Activated CD4-positive, alpha-beta T cell treated with anti-CD3 and anti-CD28 coated beads, Interleukin-2, amount 10 ng/mL, durations not matched to agents 24 days and 14 days (primary cell): Measurements from ENCODE around the gene NR1I2. TPM values are rescaled to one million over a fixed set of nuclear protein-coding genes. Genes with fewer than 3 reads are reported as not detected.

Source experiments
- DNase-seq: peaks from one replicate; pipeline ENCODE4 v3.0.0; 2022
- H3K27ac Mint-ChIP-seq: one replicate; pipeline ENCODE4 v1.8.0; 2022; ENCODE audit warnings: mild to moderate bottlenecking, mixed read lengths
- H3K27me3 Mint-ChIP-seq: one replicate; pipeline ENCODE4 v1.8.0; 2022; ENCODE audit warnings: mixed read lengths
- H3K36me3 Mint-ChIP-seq: one replicate; pipeline ENCODE4 v1.8.0; 2022; ENCODE audit warnings: low read depth, mild to moderate bottlenecking, mixed read lengths
- H3K4me1 Mint-ChIP-seq: one replicate; pipeline ENCODE4 v1.8.0; 2021; ENCODE audit warnings: mixed read lengths
- H3K4me3 Mint-ChIP-seq: one replicate; pipeline ENCODE4 v1.8.0; 2022; ENCODE audit warnings: mild to moderate bottlenecking, moderate library complexity, mixed read lengths
- H3K9me3 Mint-ChIP-seq: one replicate; pipeline ENCODE4 v1.8.0; 2021; ENCODE audit warnings: mixed read lengths
- intact Hi-C: fragments of 100-400 bp; cut with micrococcal nuclease; formaldehyde crosslinking; loops from one replicate; pipeline ENCODE4 v1.15.1; 2023
- total RNA-seq: library from RNA; stranded (reverse); gene quantifications from 2 replicates; pipeline ENCODE4 v1.2.3, GENCODE V29; 2022

Gene NR1I2
- total RNA-seq, 1 donor from 2014 or later, result 0.16 TPM

DNA sequence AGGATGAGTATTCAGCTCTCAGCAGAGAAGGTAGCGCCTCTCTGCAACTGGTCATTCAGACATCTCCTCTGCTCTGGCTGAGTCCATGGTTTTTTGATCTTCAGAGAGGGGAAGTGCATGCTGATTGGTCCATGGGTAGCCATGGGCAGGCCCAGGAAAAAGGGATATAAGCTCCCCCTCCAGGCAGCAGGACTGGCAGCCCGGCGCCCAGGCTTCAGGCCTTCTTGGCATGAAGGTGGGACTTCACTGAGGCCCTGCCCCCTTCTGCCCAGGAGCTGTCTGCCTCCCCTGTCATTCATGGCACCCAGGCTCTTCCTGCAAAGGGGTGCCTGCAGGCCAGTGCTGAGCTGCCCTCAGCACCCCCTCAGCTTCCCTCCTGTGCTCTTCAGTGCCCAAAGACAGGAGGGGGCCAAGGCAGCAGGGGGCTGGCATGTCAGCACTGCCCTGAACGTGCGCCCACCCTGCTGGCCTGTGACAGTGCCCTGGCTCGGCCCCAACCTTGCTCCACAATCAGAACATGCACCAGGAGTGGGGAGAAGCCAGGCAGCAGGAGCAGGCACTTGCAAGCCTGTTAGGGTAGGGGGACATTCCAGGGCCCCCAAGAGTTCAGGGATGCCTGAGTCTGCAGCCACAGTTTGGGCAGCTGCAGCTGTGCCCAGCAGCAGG, 13.8 kb upstream of the NR1I2 start:
- no peak for DNase-seq
- H3K36me3 Mint-ChIP-seq, result no peaks in the 10 kb centered on the region
- intact Hi-C loops, result no loop called here
- H3K27ac Mint-ChIP-seq, result no peak overlapping the region
- H3K9me3 Mint-ChIP-seq, result no peaks in the 10 kb centered on the region
- peaks cover 27% of the 10 kb centered on the region for H3K27me3 Mint-ChIP-seq
- no peak overlapping the region for H3K4me3 Mint-ChIP-seq
- H3K4me1 Mint-ChIP-seq, result no peaks in the 10 kb centered on the region

DNA sequence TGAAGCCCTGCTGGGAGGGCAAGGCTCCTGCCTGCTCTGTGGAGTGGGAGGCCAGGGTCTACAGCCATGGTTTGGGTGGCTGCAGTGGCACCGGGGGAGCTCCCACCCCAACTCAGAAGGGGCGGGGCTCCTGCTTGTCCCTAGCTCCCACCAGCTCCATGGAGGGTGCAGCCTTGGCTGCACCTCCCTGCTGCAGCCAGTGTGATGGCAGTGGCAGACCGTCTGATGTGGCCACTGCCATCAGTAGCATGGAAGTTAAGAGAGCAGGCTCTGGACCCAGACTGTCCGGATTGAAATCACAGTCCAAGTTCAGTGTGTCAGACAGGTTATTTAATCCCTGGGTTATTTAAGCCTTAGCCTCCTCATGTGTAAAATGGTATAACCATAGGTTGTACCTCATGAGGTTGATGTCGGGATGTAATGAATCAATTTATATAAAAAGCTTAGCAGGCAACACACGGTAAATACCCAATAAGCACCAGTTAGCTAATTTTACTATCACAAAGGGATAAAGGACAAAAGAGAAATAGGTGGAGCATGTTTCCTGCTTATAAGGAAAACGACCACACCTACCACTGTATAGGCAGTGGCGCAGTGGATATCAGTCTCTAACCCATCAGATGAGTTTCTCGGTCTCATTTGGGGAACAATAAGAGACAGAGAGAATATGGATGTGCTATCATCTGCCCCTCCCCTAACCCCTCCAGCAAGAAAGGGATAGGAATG, 13.1 kb upstream of the NR1I2 start:
- H3K4me3 Mint-ChIP-seq, result no peak overlapping the region
- H3K4me1 Mint-ChIP-seq, result no peaks in the 10 kb centered on the region
- no peak for DNase-seq
- intact Hi-C loops, result no loop called here
- H3K9me3 Mint-ChIP-seq, result no peaks in the 10 kb centered on the region
- H3K27ac Mint-ChIP-seq, result no peak overlapping the region
- H3K27me3 Mint-ChIP-seq, result peaks cover 28% of the 10 kb centered on the region
- no peaks in the 10 kb centered on the region for H3K36me3 Mint-ChIP-seq

DNA sequence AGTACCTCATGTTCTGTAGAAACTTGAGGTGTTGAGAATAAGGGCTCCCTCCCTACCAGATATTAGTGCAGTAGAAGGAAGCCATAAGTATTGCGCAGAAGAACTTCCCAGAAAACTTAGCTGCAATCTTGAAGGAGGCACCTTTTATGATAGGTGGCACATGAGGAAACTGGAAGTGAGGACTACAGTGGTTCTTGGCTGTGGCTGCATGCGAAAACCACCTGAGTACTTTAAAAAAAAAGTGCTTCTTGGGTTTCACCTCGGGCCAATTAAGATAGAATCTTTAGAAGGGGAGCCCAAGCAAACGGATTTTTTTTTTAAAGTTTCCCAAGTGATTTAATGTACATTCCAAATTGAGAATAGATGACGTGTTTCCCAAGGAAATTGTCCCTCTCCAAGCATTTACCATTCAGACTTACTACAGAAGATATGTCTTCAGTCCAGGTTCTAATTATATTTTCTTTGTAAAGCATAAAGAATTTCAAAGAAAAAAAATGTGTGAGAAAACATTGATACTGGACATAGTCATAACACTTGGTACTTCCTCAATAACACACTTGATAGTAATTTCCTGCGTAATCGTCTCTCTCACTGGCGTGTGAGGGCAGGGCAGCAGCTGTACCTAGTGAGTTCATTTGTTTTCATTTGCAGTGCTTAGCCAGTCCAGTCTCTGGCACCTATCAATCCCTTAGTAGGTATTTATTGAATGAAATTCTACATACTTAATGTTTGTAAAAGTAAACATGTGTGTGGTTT, 12.3 kb upstream of the NR1I2 start:
- Mint-ChIP-seq H3K27me3 (peaks cover 28% of the 10 kb centered on the region), H3K9me3 (no peaks in the 10 kb centered on the region), H3K4me3 (no peak overlapping the region), H3K27ac (no peak overlapping the region), H3K4me1 (no peaks in the 10 kb centered on the region), H3K36me3 (no peaks in the 10 kb centered on the region)
- intact Hi-C loops, result no loop called here
- no peak for DNase-seq

DNA sequence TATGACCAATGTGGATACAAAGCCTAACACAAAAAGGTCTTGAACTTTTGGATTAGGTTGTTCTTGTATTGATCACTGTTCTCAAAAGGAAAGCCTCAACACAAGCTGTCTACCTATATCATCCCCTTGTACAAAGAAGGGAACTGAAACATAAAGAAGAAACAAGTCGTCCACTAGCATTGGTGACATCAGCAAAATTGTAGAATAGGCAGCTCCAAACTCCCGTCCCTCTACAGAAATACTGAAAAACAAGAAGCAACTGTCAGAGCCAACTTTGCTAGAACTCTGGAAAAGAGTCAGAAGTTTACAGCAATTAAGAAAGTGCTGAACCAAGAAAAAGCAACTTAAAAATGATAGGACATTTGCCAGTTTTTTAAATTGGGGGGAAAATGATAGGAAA, 7.5 kb upstream of the NR1I2 start:
- intact Hi-C loops, result no loop called here
- Mint-ChIP-seq H3K9me3 (peaks cover 6% of the 10 kb centered on the region), H3K4me3 (no peak overlapping the region), H3K4me1 (no peaks in the 10 kb centered on the region), H3K36me3 (no peaks in the 10 kb centered on the region), H3K27ac (no peak overlapping the region), H3K27me3 (peaks cover 21% of the 10 kb centered on the region)
- no peak for DNase-seq

DNA sequence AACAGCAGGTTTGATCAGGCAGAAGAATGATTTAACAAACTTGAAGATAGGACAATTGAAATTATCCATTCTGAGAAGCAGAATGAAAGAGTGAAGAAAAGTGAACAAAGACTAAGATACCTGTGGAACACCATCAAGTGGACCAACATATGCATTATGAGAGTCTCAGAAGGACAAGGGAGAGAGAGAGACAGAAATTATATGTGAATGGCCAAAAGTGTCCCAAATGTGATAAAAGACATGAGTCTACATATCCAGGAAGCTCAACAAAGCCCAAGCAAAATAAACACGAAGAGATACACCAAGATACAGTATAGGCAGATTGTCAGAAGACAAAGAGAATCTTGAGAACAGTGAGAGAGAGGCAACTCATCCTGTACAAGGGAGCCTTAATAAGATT, 5.6 kb upstream of the NR1I2 start:
- intact Hi-C loops, result no loop called here
- H3K9me3 Mint-ChIP-seq, result peaks cover 6% of the 10 kb centered on the region

DNA sequence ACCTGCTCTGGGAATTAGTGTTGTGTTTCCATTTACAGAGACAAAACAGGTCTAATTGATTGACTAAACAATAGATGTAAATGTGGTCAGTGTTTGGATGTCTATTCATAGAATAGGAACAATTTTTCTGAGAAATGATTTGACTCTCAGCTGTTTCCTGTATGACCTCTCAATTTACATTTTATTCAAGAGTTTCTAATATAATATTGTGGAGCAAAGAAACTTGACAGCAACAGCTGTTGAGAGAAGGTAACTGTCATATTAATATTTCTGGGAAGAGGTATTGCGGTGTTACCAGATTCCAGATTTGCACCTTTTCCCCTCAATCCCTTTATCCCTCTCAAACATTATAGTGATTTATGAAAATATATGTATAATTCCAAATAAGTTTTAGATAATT, 3.7 kb upstream of the NR1I2 start:
- peaks cover 7% of the 10 kb centered on the region for H3K27me3 Mint-ChIP-seq
- intact Hi-C loops, result no loop called here
- H3K9me3 Mint-ChIP-seq, result peaks cover 6% of the 10 kb centered on the region
- H3K36me3 Mint-ChIP-seq, result no peaks in the 10 kb centered on the region
- no peak for DNase-seq
- peaks cover 3% of the 10 kb centered on the region for H3K4me1 Mint-ChIP-seq
- H3K27ac Mint-ChIP-seq, result no peak overlapping the region
- no peak overlapping the region for H3K4me3 Mint-ChIP-seq

More for the DNA sequence above, 5.6 kb upstream of the NR1I2 start:
- DNase-seq, result no peak
- Mint-ChIP-seq H3K4me3 (no peak overlapping the region), H3K27me3 (peaks cover 18% of the 10 kb centered on the region), H3K27ac (no peak overlapping the region), H3K36me3 (no peaks in the 10 kb centered on the region), H3K4me1 (peaks cover 3% of the 10 kb centered on the region)

DNA sequence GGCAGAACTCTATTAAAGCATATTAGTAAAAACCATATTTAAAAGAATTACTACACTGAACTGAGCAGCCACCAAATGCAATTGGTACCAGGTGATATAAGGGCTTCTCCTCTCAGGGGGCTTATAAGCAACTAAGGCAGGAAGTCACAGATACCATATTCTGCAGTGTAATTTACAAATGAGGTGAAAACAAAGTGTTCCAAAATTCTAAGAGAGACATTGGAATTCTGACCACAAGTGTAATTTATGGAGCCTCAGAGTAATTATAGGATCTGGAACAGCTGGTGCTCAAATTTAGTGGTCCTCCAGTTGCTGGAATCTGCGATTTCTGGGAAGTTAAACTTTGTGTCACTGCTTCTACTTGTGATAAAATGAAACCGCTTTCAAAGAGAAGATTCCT, 3.1 kb upstream of the NR1I2 start:
- intact Hi-C loops, result no loop called here
- DNase-seq, result no peak
- no peak overlapping the region for H3K4me3 Mint-ChIP-seq
- H3K36me3 Mint-ChIP-seq, result no peaks in the 10 kb centered on the region
- H3K27me3 Mint-ChIP-seq, result peaks cover 4% of the 10 kb centered on the region
- H3K4me1 Mint-ChIP-seq, result peaks cover 3% of the 10 kb centered on the region
- no peak overlapping the region for H3K27ac Mint-ChIP-seq
- H3K9me3 Mint-ChIP-seq, result peaks cover 6% of the 10 kb centered on the region

DNA sequence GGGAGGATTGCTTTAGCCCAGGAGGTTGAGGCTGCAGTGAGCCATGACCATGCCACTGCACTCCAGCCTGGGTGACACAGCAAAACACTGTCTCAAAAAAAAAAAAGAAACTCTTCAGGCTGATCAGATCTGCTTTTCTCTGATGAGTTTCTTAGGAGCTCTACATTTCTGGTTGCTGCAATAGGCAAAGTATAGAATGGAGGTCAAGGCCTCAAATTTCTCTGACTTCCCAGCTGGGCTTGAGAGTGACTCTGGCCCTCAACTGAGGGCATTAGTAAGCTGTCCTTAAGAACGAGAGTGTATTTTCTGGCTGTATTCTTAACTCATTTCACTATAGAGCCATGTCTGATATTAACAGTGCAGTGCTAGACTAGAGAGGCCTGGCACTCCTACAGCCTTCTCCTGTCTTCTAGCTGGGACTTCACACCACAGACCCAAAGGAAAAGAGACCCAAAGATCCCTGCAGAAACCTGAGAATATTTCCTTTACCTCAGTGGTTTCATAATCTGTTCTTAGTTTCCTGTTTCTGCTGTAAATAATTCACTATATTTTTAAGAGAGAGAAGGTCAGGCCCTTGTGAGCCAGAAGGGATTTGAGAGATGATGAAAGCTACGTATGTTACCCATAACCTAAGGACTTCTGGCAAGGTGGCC, 2.0 kb upstream of the NR1I2 start:
- H3K27ac Mint-ChIP-seq, result no peak overlapping the region
- H3K36me3 Mint-ChIP-seq, result no peaks in the 10 kb centered on the region
- H3K4me3 Mint-ChIP-seq, result no peak overlapping the region
- peaks cover 6% of the 10 kb centered on the region for H3K9me3 Mint-ChIP-seq
- H3K27me3 Mint-ChIP-seq, result peaks cover 3% of the 10 kb centered on the region
- intact Hi-C loops, result no loop called here
- peaks cover 3% of the 10 kb centered on the region for H3K4me1 Mint-ChIP-seq
- no peak for DNase-seq

DNA sequence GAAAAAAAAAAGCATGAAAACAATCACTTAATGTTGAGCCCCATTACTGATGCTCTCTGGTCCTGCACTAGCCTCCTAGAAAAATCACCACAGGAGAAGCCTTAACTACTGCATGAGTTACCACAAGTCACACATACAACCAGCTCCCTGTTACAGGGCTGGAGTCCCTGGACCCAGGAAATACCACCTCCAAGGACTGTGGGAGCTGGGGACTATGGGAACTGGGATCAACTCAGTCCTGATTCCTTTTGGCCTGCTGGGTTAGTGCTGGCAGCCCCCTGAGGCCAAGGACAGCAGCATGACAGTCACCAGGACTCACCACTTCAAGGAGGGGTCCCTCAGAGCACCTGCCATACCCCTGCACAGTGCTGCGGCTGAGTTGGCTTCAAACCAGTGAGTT, 559 bp downstream of the NR1I2 start:
- H3K27ac Mint-ChIP-seq, result no peak overlapping the region
- intact Hi-C loops, result no loop called here
- no peak overlapping the region for H3K4me3 Mint-ChIP-seq
- no peak for DNase-seq
- H3K4me1 Mint-ChIP-seq, result peaks cover 3% of the 10 kb centered on the region
- no peaks in the 10 kb centered on the region for H3K9me3 Mint-ChIP-seq
- H3K27me3 Mint-ChIP-seq, result peaks cover 3% of the 10 kb centered on the region
- no peaks in the 10 kb centered on the region for H3K36me3 Mint-ChIP-seq

DNA sequence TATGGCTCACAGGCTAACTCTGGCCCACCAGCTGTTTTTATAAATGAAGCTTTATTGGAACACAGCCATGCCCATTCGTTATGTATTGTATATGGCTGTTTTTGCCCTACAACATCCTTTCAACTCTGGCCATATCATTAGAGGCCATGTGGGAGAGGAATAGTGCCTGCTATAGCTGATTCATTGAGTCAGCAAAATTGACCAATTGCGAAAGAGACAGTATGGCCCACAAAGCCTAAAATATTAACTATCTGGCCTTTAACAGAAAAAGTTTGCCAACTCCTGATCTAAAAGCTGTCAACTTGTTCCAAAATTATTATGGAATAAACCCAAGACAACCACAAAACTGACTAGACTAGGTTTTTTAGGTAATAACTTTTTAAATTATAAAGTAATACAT, 1.4 kb downstream of the NR1I2 start:
- H3K27ac Mint-ChIP-seq, result no peak overlapping the region
- H3K4me3 Mint-ChIP-seq, result no peak overlapping the region
- no peak for DNase-seq
- H3K27me3 Mint-ChIP-seq, result peaks cover 3% of the 10 kb centered on the region
- intact Hi-C loops, result no loop called here
- peaks cover 3% of the 10 kb centered on the region for H3K4me1 Mint-ChIP-seq
- H3K9me3 Mint-ChIP-seq, result no peaks in the 10 kb centered on the region
- H3K36me3 Mint-ChIP-seq, result no peaks in the 10 kb centered on the region

DNA sequence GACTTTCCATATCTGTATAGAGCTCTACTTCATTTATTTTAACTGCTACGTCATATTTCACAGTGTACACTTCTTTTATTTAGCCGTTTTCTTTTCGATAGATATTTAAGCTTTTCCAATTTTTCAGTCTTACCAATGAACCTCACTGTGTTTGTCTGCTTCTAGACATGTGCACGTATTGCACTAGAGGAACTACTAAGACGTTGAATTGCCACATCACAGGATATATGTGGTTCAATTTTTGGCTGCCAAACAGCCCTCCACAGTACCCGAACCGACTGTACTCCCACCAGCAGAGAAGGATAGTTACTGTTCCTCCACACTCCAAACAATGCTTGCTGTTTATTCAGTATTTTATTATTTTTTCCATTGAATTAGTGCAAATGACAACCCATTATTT, 2.0 kb downstream of the NR1I2 start:
- Mint-ChIP-seq H3K27ac (no peak overlapping the region), H3K4me1 (peaks cover 3% of the 10 kb centered on the region), H3K9me3 (no peaks in the 10 kb centered on the region), H3K27me3 (peaks cover 3% of the 10 kb centered on the region), H3K4me3 (no peak overlapping the region), H3K36me3 (no peaks in the 10 kb centered on the region)
- DNase-seq, result no peak
- intact Hi-C loops, result no loop called here

DNA sequence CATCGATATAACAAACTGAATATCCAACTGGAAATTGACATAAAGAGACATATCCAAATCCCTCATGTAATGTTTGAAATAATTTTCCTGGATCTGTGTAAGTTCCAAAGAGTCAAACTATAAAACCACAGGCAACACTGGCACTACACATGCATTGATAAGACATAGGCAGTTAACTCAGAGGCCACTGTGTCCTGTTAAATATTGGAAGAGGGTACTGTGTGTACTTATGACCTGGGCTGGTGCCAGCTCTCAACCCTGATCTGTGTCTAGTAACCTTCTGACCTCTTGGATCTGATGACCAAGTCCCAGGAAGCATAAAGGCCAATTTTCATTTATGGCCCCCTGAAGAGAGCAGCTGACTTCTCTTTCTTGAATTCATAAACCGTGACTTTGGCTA, 4.5 kb downstream of the NR1I2 start:
- Mint-ChIP-seq H3K4me3 (no peak overlapping the region), H3K4me1 (no peaks in the 10 kb centered on the region), H3K27ac (no peak overlapping the region), H3K36me3 (no peaks in the 10 kb centered on the region), H3K27me3 (peaks cover 3% of the 10 kb centered on the region), H3K9me3 (no peaks in the 10 kb centered on the region)
- peak; percentile 26 for DNase-seq
- intact Hi-C loops, result no loop called here

DNA sequence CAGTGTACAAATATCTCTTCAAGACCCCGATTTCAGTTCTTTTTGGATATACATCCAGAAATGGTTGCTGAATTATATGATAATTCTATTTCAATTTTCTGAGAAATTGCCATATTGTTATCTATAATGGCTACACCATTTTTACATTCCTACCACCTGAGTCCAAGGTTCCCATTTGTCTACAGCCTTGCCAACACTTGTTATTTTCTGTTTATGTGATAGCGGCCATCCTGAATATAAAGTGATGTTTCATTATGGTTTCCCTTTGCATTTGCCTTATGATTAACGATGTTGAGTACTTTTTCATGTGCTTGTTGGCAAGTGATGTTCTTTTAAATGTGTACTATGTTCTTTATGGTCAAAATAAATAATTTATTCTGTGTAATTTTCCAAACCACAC, 8.5 kb downstream of the NR1I2 start:
- Mint-ChIP-seq H3K36me3 (no peaks in the 10 kb centered on the region), H3K27me3 (peaks cover under 1% of the 10 kb centered on the region)
- intact Hi-C loops, result no loop called here

DNA sequence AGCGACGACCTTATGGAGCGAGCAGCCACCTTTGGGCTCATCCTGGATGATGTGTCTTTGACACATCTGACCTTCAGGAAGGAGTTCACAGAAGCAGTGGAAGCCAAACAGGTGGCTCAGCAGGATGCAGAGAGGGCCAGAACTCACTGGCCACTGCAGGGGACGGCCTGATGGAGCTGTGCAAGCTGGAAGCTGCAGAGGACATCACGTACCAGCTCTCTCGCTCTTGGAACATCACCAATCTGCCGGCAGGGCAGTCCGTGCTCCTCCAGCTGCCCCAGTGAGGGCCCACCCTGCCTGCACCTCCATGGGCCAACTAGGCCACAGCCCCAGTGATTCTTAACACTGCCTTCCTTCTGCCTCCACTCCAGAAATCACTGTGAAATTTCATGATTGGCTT, 10.4 kb downstream of the NR1I2 start:
- Mint-ChIP-seq H3K9me3 (no peaks in the 10 kb centered on the region), H3K27me3 (peaks cover 11% of the 10 kb centered on the region), H3K27ac (no peak overlapping the region), H3K4me1 (no peaks in the 10 kb centered on the region), H3K4me3 (no peak overlapping the region), H3K36me3 (no peaks in the 10 kb centered on the region)
- intact Hi-C loops, result no loop called here
- no peak for DNase-seq

More for the DNA sequence above, 8.5 kb downstream of the NR1I2 start:
- H3K9me3 Mint-ChIP-seq, result no peaks in the 10 kb centered on the region
- no peak overlapping the region for H3K4me3 Mint-ChIP-seq
- H3K27ac Mint-ChIP-seq, result no peak overlapping the region
- no peaks in the 10 kb centered on the region for H3K4me1 Mint-ChIP-seq
- no peak for DNase-seq
